ENCODE data around the gene PPFIA4.

PPFIA4 gene

DNA sequence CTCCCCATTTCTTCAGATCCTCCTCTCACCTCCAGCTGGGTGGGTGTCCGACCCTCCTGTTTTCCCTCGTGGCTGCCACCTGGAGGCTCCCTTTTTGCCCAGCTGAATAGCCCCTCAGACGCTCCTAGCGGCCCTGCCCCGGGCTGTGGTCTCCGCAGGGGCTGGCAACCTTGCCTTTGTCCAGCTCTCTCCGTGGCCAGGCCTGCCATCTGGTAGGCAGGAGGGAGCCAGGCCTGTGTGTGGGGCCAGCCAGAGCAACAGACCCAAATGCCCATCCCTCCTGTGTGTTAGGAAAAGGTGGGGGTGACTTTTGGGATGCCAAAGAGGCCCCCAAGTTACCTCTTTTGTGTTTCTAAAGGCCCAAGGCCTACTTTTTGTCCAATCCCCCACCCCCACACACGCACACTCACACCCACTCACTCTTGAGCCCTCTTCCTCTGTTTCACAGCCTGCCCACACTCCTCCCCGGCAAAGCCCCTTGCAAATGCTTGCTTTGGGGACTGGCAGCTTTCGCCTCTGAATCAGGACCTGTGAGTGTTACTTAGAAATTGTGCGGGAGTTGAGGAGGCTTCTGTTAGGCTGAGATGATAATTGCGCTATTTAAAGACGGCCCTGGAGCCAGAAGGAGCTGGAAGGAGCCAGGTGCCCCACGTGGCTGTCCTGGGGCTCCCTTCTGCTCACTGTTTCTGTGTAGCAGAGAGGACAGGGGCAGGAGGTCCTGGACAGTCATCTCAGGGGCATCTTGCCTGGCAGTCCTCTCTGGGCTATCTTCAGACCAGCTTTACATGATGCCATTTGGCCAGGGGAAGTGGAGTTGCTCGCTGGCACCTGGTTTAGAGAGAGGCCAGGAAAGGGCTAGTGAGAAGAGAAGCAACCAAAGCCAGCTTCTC, 9.1 kb downstream of the PPFIA4 start:
- CTCF ChIA-PET: interaction anchor here (0.5 to 6.6 kb wide), 9 partner anchors 21 to 234 kb away, joined by 3 to 98 read pairs (median 6); no protein-coding TSS in a partner anchor
- POLR2A ChIA-PET (ENCODE audit: low non-redundant PET): no interaction called here
- no peak overlapping the region for H3K27ac ChIP-seq
- TF ChIP-seq, protein P1, sequence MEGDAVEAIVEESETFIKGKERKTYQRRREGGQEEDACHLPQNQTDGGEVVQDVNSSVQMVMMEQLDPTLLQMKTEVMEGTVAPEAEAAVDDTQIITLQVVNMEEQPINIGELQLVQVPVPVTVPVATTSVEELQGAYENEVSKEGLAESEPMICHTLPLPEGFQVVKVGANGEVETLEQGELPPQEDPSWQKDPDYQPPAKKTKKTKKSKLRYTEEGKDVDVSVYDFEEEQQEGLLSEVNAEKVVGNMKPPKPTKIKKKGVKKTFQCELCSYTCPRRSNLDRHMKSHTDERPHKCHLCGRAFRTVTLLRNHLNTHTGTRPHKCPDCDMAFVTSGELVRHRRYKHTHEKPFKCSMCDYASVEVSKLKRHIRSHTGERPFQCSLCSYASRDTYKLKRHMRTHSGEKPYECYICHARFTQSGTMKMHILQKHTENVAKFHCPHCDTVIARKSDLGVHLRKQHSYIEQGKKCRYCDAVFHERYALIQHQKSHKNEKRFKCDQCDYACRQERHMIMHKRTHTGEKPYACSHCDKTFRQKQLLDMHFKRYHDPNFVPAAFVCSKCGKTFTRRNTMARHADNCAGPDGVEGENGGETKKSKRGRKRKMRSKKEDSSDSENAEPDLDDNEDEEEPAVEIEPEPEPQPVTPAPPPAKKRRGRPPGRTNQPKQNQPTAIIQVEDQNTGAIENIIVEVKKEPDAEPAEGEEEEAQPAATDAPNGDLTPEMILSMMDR (conservative IDR thresholded peaks at IDR 0.05; ENCODE audit: low read depth): no peak
- no peak for DNase-seq (ENCODE audit: low spot score)

DNA sequence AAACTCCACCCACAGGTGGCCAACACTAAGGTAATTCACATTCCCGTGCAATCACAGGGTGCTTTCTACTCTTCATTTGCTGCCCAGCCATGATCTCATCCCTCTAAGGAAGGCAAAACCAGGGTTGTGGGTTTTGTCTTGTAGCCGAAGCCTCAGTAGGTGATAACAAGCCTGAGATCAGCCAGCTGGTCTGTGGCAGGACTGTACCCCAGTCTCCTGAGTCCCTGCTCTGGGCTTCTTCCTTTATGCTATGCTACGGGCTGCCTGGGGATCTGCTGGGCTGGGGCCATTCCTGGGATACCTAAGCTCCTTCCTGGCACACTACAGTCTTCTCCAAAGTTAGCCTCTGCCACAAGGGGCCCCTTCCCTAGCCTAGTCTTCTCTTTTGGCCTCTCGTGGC, 9.8 kb downstream of the PPFIA4 start:
- ChIA-PET CTCF (interaction anchor here (0.5 to 6.6 kb wide), 9 partner anchors 20 to 637 kb away, joined by 3 to 98 read pairs (median 6); no protein-coding TSS in a partner anchor), POLR2A (ENCODE audit: low non-redundant PET) (no interaction called here)
- TF ChIP-seq, protein P1 (conservative IDR thresholded peaks at IDR 0.05; ENCODE audit: low read depth): no peak
- H3K27ac ChIP-seq: no peak overlapping the region
- no peak for DNase-seq (ENCODE audit: low spot score)

DNA sequence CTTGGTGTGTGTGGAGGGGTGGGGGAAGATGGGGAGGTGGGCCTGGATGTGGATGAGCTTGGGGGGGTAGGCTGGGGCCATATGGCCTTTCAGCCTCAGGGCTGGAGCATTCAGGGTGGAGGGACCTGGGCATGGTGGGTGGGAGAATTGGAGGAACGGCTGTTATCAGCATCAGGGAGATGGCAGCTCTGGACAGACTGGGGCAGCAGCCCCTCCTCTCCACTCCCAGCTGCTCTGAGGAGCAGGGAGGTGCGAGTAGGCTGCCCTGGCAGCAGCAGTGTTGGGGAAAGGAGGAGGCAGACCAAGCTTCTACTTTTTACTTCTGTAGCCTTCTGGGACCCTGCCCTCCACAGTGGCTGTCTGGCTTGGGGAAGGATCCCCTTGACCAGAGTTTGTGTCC, 10.2 kb downstream of the PPFIA4 start:
- POLR2A ChIA-PET (ENCODE audit: low non-redundant PET): no interaction called here
- no peak for DNase-seq (ENCODE audit: low spot score)
- H3K27ac ChIP-seq: no peak overlapping the region
- TF ChIP-seq, protein P1 (conservative IDR thresholded peaks at IDR 0.05; ENCODE audit: low read depth): no peak
- CTCF ChIA-PET: interaction anchor here (0.5 to 6.6 kb wide), 8 partner anchors 19 to 637 kb away, joined by 3 to 98 read pairs (median 6); no protein-coding TSS in a partner anchor

DNA sequence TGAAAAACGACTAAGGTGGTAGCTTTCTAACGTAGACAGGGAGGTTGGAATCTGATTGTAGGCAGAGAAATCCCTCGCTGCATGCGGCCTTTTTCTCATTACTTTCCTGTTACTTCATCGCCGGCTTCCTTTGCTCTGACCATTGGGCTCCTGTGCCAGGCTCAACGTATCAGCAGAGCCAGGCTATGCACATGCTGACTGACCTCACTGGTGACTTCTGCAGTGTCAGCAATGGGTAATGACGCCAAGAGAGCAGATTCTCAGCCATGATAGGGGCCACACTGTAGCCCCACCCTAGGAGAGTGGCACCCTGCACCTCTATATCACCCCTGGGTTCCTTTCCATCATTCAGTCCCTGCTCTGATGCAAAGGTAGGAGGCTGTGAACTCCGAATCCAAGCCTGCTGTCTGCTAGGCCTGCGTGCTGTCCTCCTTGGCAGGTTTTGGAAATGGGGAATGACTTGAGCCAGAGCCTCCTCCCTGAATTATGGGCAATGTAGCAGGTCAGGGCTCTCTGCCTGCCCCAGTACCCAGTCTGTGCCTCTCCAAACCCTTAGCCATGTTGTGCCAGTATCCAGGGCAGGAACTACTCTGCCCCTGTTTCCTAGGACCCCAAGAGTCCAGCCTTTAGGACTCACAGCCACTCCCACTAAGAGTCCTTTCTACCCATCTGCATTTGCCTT, 11.4 kb downstream of the PPFIA4 start:
- POLR2A ChIA-PET (ENCODE audit: low non-redundant PET): no interaction called here
- TF ChIP-seq, protein P1 (conservative IDR thresholded peaks at IDR 0.05; ENCODE audit: low read depth): no peak
- peak overlapping the region; percentile 69 for H3K27ac ChIP-seq
- CTCF ChIA-PET: interaction anchor here (0.6 to 6.6 kb wide), 4 partner anchors 134 to 232 kb away, joined by 3 to 197 read pairs (median 91); no protein-coding TSS in a partner anchor
- DNase-seq (ENCODE audit: low spot score): no peak

DNA sequence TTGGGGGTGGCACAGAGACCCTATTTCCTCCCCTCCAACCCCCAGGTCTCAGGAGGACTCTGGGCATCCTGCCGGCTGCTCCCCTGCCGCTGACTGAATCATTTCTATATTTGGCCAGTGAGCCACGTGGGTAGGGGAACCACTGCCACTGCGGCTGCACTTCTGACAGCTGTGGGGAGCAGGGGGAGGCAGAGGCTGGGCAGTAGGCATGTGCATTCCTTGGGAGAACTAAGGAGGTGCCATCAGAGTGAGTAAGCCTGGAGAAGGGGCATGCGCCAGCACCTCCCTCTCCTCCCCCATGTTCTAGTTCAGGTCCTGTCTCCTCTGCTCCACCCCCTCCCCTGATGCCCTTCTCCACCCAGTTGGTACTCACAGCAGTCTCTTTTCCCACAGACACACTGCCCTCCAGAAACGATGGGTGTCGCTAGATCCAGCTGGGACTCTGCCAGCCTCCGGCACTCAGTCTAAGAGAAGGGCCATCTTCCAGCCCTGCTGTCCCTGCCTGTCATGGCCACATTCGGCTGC, 12.0 kb downstream of the PPFIA4 start:
- POLR2A ChIA-PET (ENCODE audit: low non-redundant PET): no interaction called here
- TF ChIP-seq, protein P1 (conservative IDR thresholded peaks at IDR 0.05; ENCODE audit: low read depth): no peak
- peak; percentile 91 for DNase-seq (ENCODE audit: low spot score)
- CTCF ChIA-PET: interaction anchor here (0.9 to 6.6 kb wide), 16 partner anchors 8 to 235 kb away, joined by 3 to 197 read pairs (median 14); partner anchors contain the start of genes ADORA1 and MYBPH
- H3K27ac ChIP-seq: peak overlapping the region; percentile 69

All from RWPE1 (cell line).